ENCODE data around the gene CXCR2.

CXCR2 gene

DNA sequence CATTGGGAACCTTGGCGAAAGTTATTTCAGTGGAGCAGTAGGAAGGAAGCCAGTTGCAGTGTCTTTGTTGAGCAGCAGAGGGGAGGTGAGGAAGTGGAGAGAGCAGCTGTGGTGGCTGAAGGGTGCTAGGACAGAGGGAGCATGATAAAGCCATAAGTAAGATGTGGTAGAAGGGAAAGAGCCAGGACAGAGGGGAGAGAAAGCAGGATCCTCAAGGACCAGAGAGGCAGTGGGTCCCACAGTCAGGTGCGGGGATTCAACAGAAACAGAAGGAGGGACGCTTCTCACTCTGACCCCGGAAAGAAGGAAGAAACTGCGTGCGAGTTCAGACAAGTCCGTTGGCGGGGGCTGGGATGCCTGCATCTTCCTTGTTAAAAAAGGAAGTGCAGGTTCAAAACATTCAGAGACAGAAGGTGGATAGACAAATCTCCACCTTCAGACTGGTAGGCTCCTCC, at the start of gene CXCR2:
Gene CXCR2 (plus strand): TSS at position 403 of the 455 bp plus-strand sequence. CDS start 8,774 bp downstream, outside the sequence.
- no peaks in the 10 kb centered on the region for H3K36me3 ChIP-seq (ENCODE audit: insufficient read depth)
- TF ChIP-seq CTCF (conservative IDR thresholded peaks at IDR 0.05; ENCODE audit: low read depth, low read length) = no peak
- H3K27ac ChIP-seq = no peak within 1 kb of the TSS
- no peaks in the 10 kb centered on the region for H4K20me1 ChIP-seq (ENCODE audit: insufficient read depth)
- no peaks in the 10 kb centered on the region for H3K79me2 ChIP-seq (ENCODE audit: insufficient read depth, low read depth)
- no peak within 1 kb of the TSS for H3K9ac ChIP-seq
- H2AFZ ChIP-seq (ENCODE audit: low read depth) = no peak within 1 kb of the TSS
- H3K27me3 ChIP-seq (ENCODE audit: insufficient read depth, low read depth) = no peaks in the 10 kb centered on the region
- H3K4me3 ChIP-seq (IDR thresholded peaks at IDR 0.05; ENCODE audit: insufficient read depth, low read depth, low read length) = no peak within 1 kb of the TSS
- H3K4me2 ChIP-seq = no peak within 1 kb of the TSS
- no peaks in the 10 kb centered on the region for H3K4me1 ChIP-seq (ENCODE audit: low read depth, poor library complexity, severe bottlenecking)

DNA sequence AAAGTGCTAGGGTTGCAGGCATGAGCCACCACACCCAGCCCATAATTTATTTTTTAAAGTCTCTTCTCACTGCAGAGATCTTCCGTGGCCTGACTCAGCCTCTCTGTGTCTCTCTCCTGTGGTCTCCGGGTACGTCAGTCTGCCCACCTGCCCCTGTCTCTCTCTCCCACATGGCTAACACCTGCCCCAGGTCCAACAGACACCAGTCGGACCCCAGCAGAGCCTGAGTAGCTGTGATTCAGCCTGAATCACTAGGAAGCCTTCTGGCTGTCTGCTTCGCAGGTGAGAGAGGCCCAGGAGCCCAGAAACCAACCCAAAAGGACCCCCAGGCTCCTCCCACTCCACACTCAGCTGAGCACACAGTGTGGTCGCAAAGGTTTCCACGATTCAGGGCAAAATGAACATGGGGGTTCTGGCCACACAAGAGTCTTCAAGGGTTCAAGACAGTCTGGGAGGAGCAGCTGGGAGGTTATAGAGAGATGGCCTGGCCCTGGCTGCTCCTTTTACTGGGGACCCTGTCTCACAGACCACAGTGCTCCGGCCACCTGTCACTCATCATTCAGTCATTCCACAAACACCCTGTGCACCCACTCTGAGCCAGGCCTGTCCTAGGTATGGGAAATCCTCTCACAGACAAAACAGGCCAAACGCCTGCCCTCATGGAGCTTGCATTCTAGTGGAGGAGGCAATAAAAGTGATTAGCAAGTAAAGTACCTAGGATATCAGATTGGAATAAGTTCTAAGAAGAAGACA, 48.2 kb upstream of the CXCR2 start:
- Histone ChIP-seq H3K4me1 (ENCODE audit: low read depth, poor library complexity, severe bottlenecking) (peaks cover 7% of the 10 kb centered on the region), H3K27ac (no peak overlapping the region), H2AFZ (ENCODE audit: low read depth) (no peak overlapping the region), H3K79me2 (ENCODE audit: insufficient read depth, low read depth) (no peaks in the 10 kb centered on the region), H3K9ac (no peak overlapping the region), H3K4me3 (IDR thresholded peaks at IDR 0.05; ENCODE audit: insufficient read depth, low read depth, low read length) (no peak overlapping the region), H3K4me2 (no peak overlapping the region), H3K36me3 (ENCODE audit: insufficient read depth) (no peaks in the 10 kb centered on the region), H4K20me1 (ENCODE audit: insufficient read depth) (no peaks in the 10 kb centered on the region), H3K27me3 (ENCODE audit: insufficient read depth, low read depth) (no peaks in the 10 kb centered on the region)
- no peak for TF ChIP-seq CTCF (conservative IDR thresholded peaks at IDR 0.05; ENCODE audit: low read depth, low read length)

- Histone ChIP-seq H3K9ac (no peak overlapping the region), H3K27me3 (ENCODE audit: insufficient read depth, low read depth) (no peaks in the 10 kb centered on the region), H3K79me2 (ENCODE audit: insufficient read depth, low read depth) (no peaks in the 10 kb centered on the region), H3K4me1 (ENCODE audit: low read depth, poor library complexity, severe bottlenecking) (peaks cover 7% of the 10 kb centered on the region), H4K20me1 (ENCODE audit: insufficient read depth) (no peaks in the 10 kb centered on the region), H3K4me2 (no peak overlapping the region), H3K27ac (no peak overlapping the region), H3K4me3 (IDR thresholded peaks at IDR 0.05; ENCODE audit: insufficient read depth, low read depth, low read length) (no peak overlapping the region), H2AFZ (ENCODE audit: low read depth) (no peak overlapping the region), H3K36me3 (ENCODE audit: insufficient read depth) (no peaks in the 10 kb centered on the region)
- TF ChIP-seq CTCF (conservative IDR thresholded peaks at IDR 0.05; ENCODE audit: low read depth, low read length) = no peak
Observed at GRCh38 chr2:218079943-218080913, 45.6 kb upstream of the CXCR2 start.

DNA sequence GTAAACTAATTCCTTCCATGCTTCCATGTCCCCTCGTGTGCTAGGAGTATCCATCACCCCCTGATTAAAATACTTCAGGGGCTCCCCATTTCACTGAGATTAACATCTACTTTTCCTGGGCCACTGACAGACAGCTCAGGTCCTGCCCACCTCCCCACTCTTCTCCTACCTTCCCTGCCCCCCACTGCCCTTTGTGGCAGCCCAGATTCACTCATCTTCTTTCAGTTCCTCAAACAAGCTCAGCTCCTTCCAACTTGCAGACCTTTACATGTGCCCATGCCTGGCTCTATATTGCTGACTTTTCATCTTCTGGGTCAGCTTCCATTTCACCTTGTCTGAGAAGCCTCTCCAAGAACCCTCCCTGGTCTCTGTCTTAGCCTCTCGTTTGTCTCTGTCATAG, 44.8 kb upstream of the CXCR2 start:
- Histone ChIP-seq H3K4me3 (IDR thresholded peaks at IDR 0.05; ENCODE audit: insufficient read depth, low read depth, low read length) (no peak overlapping the region), H3K36me3 (ENCODE audit: insufficient read depth) (no peaks in the 10 kb centered on the region), H3K79me2 (ENCODE audit: insufficient read depth, low read depth) (no peaks in the 10 kb centered on the region), H3K27ac (no peak overlapping the region), H2AFZ (ENCODE audit: low read depth) (no peak overlapping the region), H3K4me1 (ENCODE audit: low read depth, poor library complexity, severe bottlenecking) (peaks cover 7% of the 10 kb centered on the region), H4K20me1 (ENCODE audit: insufficient read depth) (no peaks in the 10 kb centered on the region), H3K9ac (no peak overlapping the region), H3K27me3 (ENCODE audit: insufficient read depth, low read depth) (no peaks in the 10 kb centered on the region), H3K4me2 (no peak overlapping the region)
- no peak for TF ChIP-seq CTCF (conservative IDR thresholded peaks at IDR 0.05; ENCODE audit: low read depth, low read length)

Measured in KMS-11 (cell line).